ENCODE data around the gene RTP3.

The RTP3 gene

DNA sequence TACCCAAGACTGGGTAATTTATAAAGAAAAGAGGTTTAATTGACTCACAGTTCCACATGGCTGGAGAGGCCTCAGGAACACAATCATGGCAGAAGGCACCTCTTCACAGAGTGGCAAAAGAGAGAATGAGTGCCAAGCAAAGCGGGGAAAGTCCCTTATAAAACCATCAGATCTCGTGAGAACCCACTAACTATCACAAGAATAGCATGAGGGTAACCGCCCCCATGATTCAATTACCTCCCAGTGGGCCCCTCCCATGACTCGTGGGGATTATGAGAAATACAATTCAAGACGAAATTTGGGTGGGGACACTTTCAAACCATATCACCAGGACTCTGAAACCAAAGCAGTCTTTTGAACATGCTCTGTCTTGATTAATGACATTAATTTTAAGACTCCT lies 7.0 kb downstream of the RTP3 start:
- peaks cover 42% of the 10 kb centered on the region for H3K4me1 Mint-ChIP-seq
- H3K9me3 Mint-ChIP-seq, result no peaks in the 10 kb centered on the region
- no peaks in the 10 kb centered on the region for H3K27me3 Mint-ChIP-seq (ENCODE audit: low read depth)
- no peak overlapping the region for H3K4me3 Mint-ChIP-seq
- TF ChIP-seq, protein P1, sequence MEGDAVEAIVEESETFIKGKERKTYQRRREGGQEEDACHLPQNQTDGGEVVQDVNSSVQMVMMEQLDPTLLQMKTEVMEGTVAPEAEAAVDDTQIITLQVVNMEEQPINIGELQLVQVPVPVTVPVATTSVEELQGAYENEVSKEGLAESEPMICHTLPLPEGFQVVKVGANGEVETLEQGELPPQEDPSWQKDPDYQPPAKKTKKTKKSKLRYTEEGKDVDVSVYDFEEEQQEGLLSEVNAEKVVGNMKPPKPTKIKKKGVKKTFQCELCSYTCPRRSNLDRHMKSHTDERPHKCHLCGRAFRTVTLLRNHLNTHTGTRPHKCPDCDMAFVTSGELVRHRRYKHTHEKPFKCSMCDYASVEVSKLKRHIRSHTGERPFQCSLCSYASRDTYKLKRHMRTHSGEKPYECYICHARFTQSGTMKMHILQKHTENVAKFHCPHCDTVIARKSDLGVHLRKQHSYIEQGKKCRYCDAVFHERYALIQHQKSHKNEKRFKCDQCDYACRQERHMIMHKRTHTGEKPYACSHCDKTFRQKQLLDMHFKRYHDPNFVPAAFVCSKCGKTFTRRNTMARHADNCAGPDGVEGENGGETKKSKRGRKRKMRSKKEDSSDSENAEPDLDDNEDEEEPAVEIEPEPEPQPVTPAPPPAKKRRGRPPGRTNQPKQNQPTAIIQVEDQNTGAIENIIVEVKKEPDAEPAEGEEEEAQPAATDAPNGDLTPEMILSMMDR (IDR thresholded peaks at IDR 0.05; ENCODE audit: unreplicated experiment in 3 of 3), result no peak
- no peak overlapping the region for H3K27ac Mint-ChIP-seq
- H3K36me3 Mint-ChIP-seq (ENCODE audit: low read depth), result no peaks in the 10 kb centered on the region

DNA sequence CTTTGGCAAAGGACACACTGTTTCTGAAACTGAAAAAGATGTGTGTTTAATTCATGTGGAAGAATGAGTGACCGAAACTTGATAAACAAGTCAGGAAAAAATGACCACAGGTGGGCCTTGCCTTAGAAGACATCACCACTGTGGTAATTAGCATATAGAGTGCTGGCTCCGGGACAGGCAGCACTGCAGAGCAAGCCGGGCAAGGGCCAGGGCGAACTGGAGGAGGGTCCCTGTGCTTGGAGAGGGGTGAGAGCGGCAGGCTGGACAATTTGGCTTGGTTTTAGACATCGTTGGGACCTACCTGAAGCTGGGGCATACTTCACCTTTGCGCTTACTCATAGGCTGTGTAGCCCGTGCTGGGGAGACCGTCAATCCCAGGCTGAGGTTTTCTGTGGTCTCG lies 8.2 kb downstream of the RTP3 start:
- H3K36me3 Mint-ChIP-seq (ENCODE audit: low read depth), result no peaks in the 10 kb centered on the region
- H3K9me3 Mint-ChIP-seq, result no peaks in the 10 kb centered on the region
- TF ChIP-seq, protein P1 (IDR thresholded peaks at IDR 0.05; ENCODE audit: unreplicated experiment in 3 of 3), result no peak
- H3K27me3 Mint-ChIP-seq (ENCODE audit: low read depth), result no peaks in the 10 kb centered on the region
- H3K4me1 Mint-ChIP-seq, result peaks cover 37% of the 10 kb centered on the region
- H3K4me3 Mint-ChIP-seq, result no peak overlapping the region
- no peak overlapping the region for H3K27ac Mint-ChIP-seq

DNA sequence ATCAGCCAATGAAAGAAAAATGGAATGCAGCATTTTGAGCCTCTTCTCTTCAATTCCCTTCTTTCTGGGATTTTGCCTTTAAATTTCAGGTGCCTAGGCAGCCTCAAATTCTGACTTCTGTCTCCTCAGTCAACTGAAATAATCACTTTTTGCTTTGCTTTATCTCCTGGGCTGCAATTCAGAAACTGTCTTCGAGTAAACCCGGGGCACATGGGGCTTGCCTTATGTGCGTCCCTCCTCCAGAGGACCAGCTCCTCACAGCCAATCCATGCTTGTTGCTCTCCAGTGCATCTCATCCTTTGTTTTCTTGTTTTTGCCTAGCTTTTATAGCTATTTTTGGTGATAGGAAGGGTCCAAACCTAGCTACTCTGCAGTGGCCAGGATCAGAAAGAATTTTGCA lies 8.8 kb downstream of the RTP3 start:
- Mint-ChIP-seq H3K27ac (no peak overlapping the region), H3K36me3 (ENCODE audit: low read depth) (no peaks in the 10 kb centered on the region), H3K9me3 (no peaks in the 10 kb centered on the region), H3K27me3 (ENCODE audit: low read depth) (no peaks in the 10 kb centered on the region), H3K4me3 (no peak overlapping the region), H3K4me1 (peaks cover 37% of the 10 kb centered on the region)
- TF ChIP-seq, protein P1 (IDR thresholded peaks at IDR 0.05; ENCODE audit: unreplicated experiment in 3 of 3), result no peak

DNA sequence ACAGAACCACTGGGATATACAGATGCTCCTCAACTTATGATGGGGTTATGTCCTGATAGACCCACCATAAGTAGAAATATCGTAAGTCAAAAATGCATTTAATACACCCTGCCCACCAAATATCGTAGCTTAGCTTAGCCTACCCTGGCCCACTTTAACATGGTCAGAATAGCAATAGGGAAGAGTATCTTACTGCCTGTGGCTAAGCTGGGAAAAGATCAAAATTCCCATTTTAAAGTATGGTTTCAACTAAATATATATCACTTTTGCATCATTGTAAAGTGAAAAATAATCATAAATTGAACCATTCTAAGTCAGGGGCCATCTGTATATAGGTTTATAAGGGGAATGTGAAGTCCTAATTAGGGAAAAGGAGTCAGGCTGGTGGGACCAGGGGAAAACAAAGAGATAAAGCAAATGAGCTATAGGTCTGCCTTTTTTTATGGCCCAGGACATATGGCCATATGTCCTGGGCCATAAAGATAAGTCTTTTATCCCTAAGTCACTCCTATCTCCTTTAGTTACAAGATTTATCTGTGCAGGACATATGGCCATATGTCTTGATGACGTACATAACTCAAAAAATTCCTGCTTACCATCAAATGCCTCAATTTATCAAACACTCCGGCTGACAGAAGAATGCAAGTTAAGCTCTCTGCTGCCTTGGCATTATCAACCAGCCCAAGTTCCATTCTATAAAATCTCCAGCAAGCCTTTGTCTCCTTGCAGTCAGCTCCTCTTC lies 11.2 kb downstream of the RTP3 start:
- no peak overlapping the region for H3K27ac Mint-ChIP-seq
- no peak overlapping the region for H3K4me3 Mint-ChIP-seq
- no peaks in the 10 kb centered on the region for H3K36me3 Mint-ChIP-seq (ENCODE audit: low read depth)
- no peaks in the 10 kb centered on the region for H3K9me3 Mint-ChIP-seq
- no peaks in the 10 kb centered on the region for H3K27me3 Mint-ChIP-seq (ENCODE audit: low read depth)
- H3K4me1 Mint-ChIP-seq, result peaks cover 16% of the 10 kb centered on the region
- TF ChIP-seq, protein P1 (IDR thresholded peaks at IDR 0.05; ENCODE audit: unreplicated experiment in 3 of 3), result no peak

DNA sequence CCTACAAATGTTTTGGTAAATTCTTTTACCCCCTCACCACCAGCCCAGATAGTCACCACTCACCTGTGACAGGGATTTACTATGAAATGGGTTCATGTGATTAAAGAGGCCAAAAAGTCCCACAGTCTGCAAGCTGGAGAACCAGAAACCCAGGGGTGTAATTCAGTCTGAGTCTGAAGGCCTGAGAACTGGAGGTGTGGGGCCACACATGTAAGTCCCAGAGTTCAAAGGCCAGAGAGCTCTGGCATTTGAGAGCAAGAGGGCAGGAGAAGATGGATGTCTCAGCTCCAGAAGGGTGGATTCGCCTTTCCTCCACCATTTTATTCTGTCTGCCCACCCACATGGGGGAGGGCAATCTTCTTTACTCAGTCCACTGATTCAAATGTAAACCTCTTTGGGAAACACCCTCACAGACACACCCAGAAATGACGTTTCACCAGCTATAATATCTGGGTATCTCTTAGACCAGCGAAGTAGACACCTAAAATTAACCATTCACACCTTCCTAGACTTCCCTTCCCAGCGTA lies 11.9 kb downstream of the RTP3 start:
- TF ChIP-seq, protein P1 (IDR thresholded peaks at IDR 0.05; ENCODE audit: unreplicated experiment in 3 of 3), result no peak
- peaks cover 16% of the 10 kb centered on the region for H3K4me1 Mint-ChIP-seq
- H3K9me3 Mint-ChIP-seq, result no peaks in the 10 kb centered on the region
- no peak overlapping the region for H3K27ac Mint-ChIP-seq
- H3K4me3 Mint-ChIP-seq, result no peak overlapping the region
- no peaks in the 10 kb centered on the region for H3K36me3 Mint-ChIP-seq (ENCODE audit: low read depth)
- H3K27me3 Mint-ChIP-seq (ENCODE audit: low read depth), result no peaks in the 10 kb centered on the region

DNA sequence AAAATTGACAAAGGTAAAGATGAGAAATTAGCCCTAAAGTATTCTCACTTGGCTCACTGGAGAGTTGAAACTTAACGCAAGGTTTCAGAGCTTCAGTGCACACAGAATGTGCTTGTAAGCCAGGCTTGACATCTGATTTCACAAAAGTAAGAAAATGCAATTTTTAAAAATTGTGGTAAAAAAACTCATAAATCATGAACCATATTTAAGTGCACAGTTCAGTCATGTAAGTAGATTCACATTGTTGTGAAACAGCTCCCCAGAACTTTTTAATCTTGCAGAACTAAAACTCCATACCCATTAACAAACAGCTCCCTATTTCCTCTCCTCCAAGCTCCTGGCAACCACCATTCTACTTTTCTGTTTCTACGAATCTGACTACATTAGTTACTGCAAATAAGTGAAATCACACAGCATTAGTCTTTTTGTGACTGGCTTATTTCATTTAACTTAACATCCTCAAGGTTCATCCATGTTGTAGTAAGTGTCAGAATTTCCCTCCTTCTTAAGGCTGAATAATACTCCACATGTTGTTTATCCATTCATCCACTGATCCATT lies 14.5 kb downstream of the RTP3 start:
- H3K4me3 Mint-ChIP-seq, result no peak overlapping the region
- H3K27me3 Mint-ChIP-seq (ENCODE audit: low read depth), result no peaks in the 10 kb centered on the region
- no peak overlapping the region for H3K27ac Mint-ChIP-seq
- TF ChIP-seq, protein P1 (IDR thresholded peaks at IDR 0.05; ENCODE audit: unreplicated experiment in 3 of 3), result no peak
- H3K9me3 Mint-ChIP-seq, result no peaks in the 10 kb centered on the region
- peaks cover 5% of the 10 kb centered on the region for H3K4me1 Mint-ChIP-seq
- no peaks in the 10 kb centered on the region for H3K36me3 Mint-ChIP-seq (ENCODE audit: low read depth)
